Muscle of leg (tissue), 11 donors: ENCODE measurements around the gene KCNJ15. TPM values are rescaled to one million over a fixed set of nuclear protein-coding genes. Genes with fewer than 3 reads are reported as not detected.

ENCODE experiments used
- DNase-seq: peaks from one replicate; pipeline ENCODE4 v3.0.0; 2013
- H3K27ac ChIP-seq: one replicate; pipeline ENCODE4 v1.5.1; 2013; ENCODE audit warnings: mild to moderate bottlenecking, low read length, control low read depth
- H3K27me3 ChIP-seq: one replicate; pipeline ENCODE4 v1.6.1; 2013; ENCODE audit warnings: low read length; ENCODE audit not compliant: control insufficient read depth, insufficient read depth
- H3K36me3 ChIP-seq: one replicate; pipeline ENCODE4 v1.6.1; 2013; ENCODE audit warnings: low read length; ENCODE audit not compliant: control insufficient read depth, insufficient read depth
- H3K4me1 ChIP-seq: one replicate; pipeline ENCODE4 v1.6.1; 2013; ENCODE audit warnings: low read length; ENCODE audit not compliant: control insufficient read depth, insufficient read depth
- H3K4me3 ChIP-seq: one replicate; pipeline ENCODE4 v1.5.1; 2013; ENCODE audit warnings: low read length, control low read depth
- H3K9me3 ChIP-seq: replicated peaks from 2 replicates; pipeline ENCODE4 v1.6.1; 2013; ENCODE audit warnings: low read depth, low read length; ENCODE audit not compliant: control insufficient read depth
- WGBS: methylation state at CpG from one replicate; pipeline ENCODE4 v1.1.5; 2013; ENCODE audit warnings: missing lambda C conversion rate; ENCODE audit not compliant: insufficient coverage; 5-methylcytosine and 5-hydroxymethylcytosine counted together
- polyA plus RNA-seq, 8 donors: library from polyadenylated mRNA; unstranded; fragments of 120-200 nt; gene quantifications; one replicate each; pipeline versions ENCODE4 v1.2.1 to v1.2.3, GENCODE V29; 2013; ENCODE audit warnings: inconsistent platforms in 1 of 8, low replicate concordance in 1 of 8; ENCODE audit not compliant: insufficient read length in 8 of 8, insufficient read depth in 1 of 8
- total RNA-seq: library from RNA; stranded (reverse); fragments of 120-200 nt; gene quantifications from one replicate; pipeline ENCODE4 v1.2.4, GENCODE V29; 2013

Gene KCNJ15
- total and polyA plus RNA-seq, 9 donors: 0.24 to 2.3 (median 0.39) TPM

DNA sequence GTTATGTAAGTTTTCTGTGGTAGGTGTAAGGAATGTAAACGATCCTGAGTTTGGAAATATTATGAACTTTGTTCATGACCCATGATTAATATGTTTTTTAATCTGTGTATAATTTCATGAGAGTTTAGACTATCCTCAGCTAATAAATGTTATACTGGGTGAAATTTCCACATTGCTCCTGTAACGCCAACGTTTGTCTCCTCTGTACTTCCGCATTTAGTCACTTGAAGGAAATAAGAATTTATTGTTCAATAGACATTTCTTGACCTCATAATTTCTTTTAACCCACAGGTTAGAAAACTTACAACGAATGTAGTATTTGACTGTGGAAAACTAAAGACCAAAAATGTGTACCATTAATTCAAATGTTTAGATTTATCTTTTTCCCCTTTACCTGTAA is 876 bp downstream of the KCNJ15 start:
- H3K9me3 ChIP-seq: no peaks in the 10 kb centered on the region
- no peaks in the 10 kb centered on the region for H3K36me3 ChIP-seq
- no peak overlapping the region for H3K27ac ChIP-seq
- DNase-seq: no peak
- H3K4me3 ChIP-seq: no peak overlapping the region
- H3K4me1 ChIP-seq: no peaks in the 10 kb centered on the region
- no CpG with 5 or more reads among the region's 5 CpGs for WGBS
- peaks cover 17% of the 10 kb centered on the region for H3K27me3 ChIP-seq

DNA sequence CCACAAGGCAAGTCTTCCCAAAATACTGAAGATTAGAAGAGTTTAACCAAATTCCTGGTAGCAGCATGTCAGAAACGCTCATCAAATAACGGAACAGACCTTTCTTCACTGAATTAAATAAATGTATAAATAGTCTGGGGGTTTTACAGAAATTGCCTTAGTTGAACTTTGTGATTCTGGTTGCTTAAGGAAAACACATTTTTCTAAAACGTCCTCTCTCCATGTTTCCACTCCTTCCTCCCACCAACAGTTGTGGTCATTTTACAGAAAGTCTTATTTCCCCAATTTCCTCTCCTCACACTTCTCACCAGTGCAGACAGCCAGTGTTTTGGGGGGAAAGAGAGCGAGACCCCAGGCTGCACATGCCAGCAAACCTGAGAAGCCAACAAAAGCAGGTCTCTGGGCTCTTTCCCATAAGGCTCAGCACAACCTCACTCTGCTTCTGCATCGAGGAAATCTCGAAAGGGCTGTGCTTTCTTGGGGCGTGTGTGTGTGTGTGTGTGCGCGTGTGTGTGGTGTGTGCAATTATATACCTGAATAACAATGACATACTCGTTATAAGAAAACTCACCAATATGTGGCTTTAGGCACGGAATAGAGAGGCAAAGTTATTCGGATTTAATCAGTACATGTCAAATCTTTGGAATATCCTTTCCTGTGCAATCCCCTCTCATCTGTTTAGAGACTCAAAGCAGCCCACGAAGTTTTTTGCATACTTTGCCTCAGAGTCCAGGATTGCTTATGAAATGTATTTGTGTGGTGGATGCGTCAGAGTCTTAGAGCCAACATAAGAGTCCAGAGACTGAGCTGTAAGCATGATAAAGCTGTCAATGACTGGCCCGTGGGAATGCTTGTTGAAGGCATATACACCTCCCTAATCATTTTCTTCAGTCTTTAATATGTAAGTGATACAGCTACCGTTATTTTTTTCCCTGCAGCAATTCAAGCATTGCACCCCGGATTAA is 2.0 kb downstream of the KCNJ15 start:
- Histone ChIP-seq H3K36me3 (no peaks in the 10 kb centered on the region), H3K27ac (no peak overlapping the region), H3K4me1 (peaks cover 3% of the 10 kb centered on the region), H3K9me3 (no peaks in the 10 kb centered on the region), H3K27me3 (peaks cover 17% of the 10 kb centered on the region), H3K4me3 (no peak overlapping the region)
- DNase-seq: no peak
- no CpG with 5 or more reads among the region's 17 CpGs for WGBS

DNA sequence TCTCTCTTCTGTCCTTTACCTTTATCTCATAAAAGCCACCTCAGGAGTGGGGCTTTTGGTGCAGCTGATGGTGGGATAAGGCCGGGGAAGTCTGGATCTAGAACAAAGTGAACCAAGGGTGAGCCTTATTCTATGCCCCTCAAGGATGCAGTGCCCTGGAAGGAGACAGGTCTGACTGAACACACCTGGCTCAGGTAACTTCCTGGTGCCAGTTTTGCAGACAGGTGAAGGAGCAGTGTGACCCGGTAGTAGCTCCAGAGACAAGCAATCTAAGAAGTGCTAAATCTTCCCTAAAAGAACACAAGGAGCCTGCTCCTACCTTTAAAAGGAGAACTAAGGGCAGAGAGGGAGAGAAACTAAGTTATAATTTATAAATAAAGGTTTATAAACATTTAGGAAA is 2.9 kb downstream of the KCNJ15 start:
- Histone ChIP-seq H3K27ac (no peak overlapping the region), H3K27me3 (peaks cover 17% of the 10 kb centered on the region), H3K4me1 (peaks cover 3% of the 10 kb centered on the region), H3K4me3 (no peak overlapping the region), H3K9me3 (no peaks in the 10 kb centered on the region), H3K36me3 (no peaks in the 10 kb centered on the region)
- no peak for DNase-seq
- WGBS: no CpG with 5 or more reads among the region's 2 CpGs

DNA sequence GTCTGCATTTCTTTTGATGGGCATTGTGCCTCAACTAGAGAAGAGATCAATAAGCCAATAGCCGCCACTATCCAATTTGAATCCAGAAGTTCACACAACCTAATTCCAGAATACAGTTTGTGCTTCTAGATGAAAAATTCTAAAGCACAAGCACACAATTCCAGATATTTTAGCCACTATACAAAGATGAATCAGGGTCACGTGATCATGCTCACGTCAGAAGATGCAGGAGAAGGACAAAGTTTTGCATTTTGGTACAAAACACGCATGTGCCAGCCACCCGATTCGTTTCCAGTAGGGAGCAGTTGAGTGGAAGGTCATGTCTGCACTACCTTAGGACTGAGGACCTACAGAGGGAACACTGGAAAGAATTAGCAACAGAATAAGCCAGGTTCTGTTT is 3.6 kb downstream of the KCNJ15 start:
- Histone ChIP-seq H3K4me3 (no peak overlapping the region), H3K27me3 (peaks cover 13% of the 10 kb centered on the region), H3K9me3 (no peaks in the 10 kb centered on the region), H3K36me3 (no peaks in the 10 kb centered on the region), H3K4me1 (peaks cover 3% of the 10 kb centered on the region), H3K27ac (no peak overlapping the region)
- no peak for DNase-seq
- 93% methylated on average over 4 of the region's 6 CpGs for WGBS

DNA sequence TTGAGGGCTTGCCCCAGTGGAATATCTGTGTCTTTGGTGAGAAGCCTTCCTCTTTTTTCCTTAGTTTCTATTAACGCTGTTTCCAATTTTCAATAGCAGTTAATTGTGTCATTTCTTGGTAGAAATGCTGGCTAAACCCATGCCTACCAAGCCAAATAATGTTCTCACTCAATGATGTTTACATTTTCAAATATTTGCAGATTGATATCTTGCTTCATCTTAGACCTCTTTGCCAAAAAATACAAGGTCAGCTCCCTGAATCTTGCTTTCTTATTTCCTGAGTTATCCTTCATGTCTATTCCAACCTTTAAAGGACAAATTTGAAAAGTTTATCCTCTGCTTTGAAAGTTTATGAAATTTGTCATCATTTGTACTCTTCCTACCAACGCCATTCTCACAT is 5.1 kb downstream of the KCNJ15 start:
- H3K36me3 ChIP-seq: no peaks in the 10 kb centered on the region
- H3K9me3 ChIP-seq: no peaks in the 10 kb centered on the region
- peaks cover 9% of the 10 kb centered on the region for H3K27me3 ChIP-seq
- H3K4me3 ChIP-seq: no peak overlapping the region
- H3K4me1 ChIP-seq: peaks cover 3% of the 10 kb centered on the region
- H3K27ac ChIP-seq: no peak overlapping the region
- no CpG with 5 or more reads among the region's 2 CpGs for WGBS
- DNase-seq: no peak

DNA sequence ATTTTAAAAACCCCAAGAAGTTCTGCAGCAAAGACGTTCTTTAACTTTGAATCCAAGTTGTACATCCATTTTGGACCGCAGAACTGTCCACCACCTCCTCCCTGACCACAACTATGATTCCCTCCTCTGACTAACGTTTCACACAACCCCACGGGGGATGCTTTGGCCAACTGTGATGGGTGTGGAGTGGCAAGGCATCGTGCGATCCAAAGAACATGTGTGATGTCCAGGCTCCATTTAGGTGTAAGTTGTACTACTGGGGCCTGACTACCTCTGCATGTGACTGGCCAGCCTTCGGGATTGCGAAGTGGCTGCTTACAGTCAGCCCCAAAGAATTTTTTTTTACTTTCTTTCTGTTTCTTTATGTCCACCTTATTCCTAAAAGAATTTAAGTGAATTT is 6.7 kb downstream of the KCNJ15 start:
- DNase-seq: peak; percentile 15
- Histone ChIP-seq H3K9me3 (no peaks in the 10 kb centered on the region), H3K36me3 (no peaks in the 10 kb centered on the region), H3K27me3 (peaks cover 4% of the 10 kb centered on the region), H3K4me1 (peaks cover 3% of the 10 kb centered on the region), H3K4me3 (no peak overlapping the region), H3K27ac (no peak overlapping the region)
- WGBS: 57% methylated on average over 4 of the region's 8 CpGs

DNA sequence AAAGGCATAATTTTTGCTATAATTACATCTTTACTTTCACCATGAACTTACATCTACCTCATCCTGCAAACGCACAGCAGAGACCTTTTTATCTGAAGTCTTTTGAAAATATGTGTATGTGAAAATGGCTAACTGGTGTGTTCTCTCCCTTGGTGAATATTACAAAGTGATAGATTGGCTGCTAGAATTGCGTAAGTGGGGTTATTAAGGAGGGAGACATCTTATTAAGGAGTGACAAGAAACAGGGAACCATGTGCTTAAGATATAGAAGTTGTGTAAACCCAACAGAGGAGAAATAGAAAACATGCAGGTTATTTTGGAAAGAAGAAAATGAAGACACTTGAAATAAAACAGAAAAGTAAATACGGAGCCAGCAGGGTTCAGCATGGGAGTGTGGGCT is 7.8 kb downstream of the KCNJ15 start:
- Histone ChIP-seq H3K36me3 (no peaks in the 10 kb centered on the region), H3K27ac (no peak overlapping the region), H3K9me3 (no peaks in the 10 kb centered on the region), H3K27me3 (no peaks in the 10 kb centered on the region), H3K4me3 (no peak overlapping the region), H3K4me1 (peaks cover 3% of the 10 kb centered on the region)
- 75% methylated on average over 2 of the region's 3 CpGs for WGBS
- no peak for DNase-seq

DNA sequence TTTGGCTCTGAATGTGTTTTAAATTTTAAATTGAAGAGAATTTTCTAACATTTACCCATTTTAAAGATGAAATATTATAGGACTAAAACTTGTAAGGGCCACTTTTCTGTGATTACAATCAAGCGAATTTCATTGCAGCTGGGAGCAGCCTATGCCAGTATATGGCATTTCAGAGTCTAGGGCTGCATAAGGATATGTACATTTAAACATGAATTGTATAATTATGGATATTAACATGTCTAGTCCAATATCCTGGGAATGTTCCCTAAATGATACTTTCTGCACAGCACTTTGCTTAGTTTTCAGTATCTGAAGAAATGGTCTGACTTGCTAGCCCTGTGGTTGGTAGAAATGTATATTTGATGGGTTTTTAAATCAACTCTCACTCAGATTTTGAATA is 8.4 kb downstream of the KCNJ15 start:
- no peak overlapping the region for H3K27ac ChIP-seq
- no peak overlapping the region for H3K4me3 ChIP-seq
- H3K9me3 ChIP-seq: no peaks in the 10 kb centered on the region
- WGBS: no CpG with 5 or more reads among the region's 1 CpG
- H3K36me3 ChIP-seq: no peaks in the 10 kb centered on the region
- H3K27me3 ChIP-seq: peaks cover 1% of the 10 kb centered on the region
- peaks cover 6% of the 10 kb centered on the region for H3K4me1 ChIP-seq
- DNase-seq: no peak

DNA sequence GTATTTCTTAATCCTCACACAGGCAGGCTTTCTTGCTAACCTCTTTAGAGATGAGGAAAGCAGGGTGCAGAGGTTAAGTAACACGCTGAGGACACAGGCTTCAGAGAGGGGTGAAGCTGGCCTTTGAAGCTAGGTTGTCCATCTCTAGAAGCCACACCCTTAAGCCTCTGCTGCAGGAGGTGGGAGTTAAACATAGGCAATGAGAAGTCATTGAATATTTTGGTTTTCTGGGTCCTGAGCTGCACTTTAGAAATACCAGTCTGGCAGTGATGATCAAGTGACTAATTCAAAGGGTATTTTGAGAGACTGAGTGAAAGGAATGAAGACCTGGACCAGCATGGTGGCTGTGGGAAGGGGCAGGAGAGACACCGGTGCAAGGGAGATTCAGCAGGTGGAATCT is 9.9 kb downstream of the KCNJ15 start:
- peaks cover 6% of the 10 kb centered on the region for H3K4me1 ChIP-seq
- no peak overlapping the region for H3K27ac ChIP-seq
- 100% methylated on average over 1 of the region's 2 CpGs for WGBS

DNA sequence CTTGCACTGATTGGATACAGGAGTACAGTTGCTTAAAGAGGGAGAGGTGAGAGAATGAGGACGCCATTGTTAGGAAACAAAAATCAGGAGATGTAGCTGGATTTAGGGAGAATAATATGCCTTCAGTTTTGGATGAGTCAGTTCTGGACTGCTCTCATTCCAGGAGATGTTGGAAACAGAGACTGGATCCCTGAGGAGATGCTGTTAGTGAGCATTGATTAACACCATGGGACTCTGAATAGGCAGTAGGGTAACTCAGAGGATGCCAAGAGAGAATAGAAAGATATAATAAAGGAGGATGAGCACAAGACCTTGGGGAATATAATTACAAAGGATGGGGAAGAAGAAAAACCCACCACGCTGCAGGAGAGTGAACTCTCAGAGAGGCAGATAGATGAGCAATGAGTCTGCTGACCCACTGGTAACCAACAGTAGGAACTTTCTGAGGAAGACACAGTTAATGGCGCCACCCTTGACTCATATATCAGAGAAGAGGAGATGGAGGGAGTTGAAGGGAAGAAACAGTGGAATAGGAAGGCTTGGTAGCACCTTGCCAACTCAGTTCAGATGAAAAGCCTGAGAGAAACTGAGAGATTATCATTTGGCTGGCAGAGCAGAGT is 10.5 kb downstream of the KCNJ15 start:
- DNase-seq: no peak
- Histone ChIP-seq H3K4me1 (peaks cover 6% of the 10 kb centered on the region), H3K36me3 (no peaks in the 10 kb centered on the region), H3K27me3 (peaks cover 2% of the 10 kb centered on the region), H3K27ac (no peak overlapping the region), H3K9me3 (no peaks in the 10 kb centered on the region), H3K4me3 (no peak overlapping the region)
- 90% methylated on average over 3 of the region's 3 CpGs for WGBS

More for the DNA sequence above, 9.9 kb downstream of the KCNJ15 start:
- Histone ChIP-seq H3K4me3 (no peak overlapping the region), H3K27me3 (peaks cover 2% of the 10 kb centered on the region), H3K36me3 (no peaks in the 10 kb centered on the region), H3K9me3 (no peaks in the 10 kb centered on the region)
- no peak for DNase-seq
